HG03135 (cell line): ENCODE measurements around the gene SRBD1.

ENCODE experiments used
- ATAC-seq: cut with Tn5 transposase; IDR thresholded peaks from one replicate; pipeline ENCODE4 v1.9.1; 2021; ENCODE audit warnings: mild to moderate bottlenecking, moderate library complexity; ENCODE audit not compliant: unreplicated experiment

SRBD1 gene

DNA sequence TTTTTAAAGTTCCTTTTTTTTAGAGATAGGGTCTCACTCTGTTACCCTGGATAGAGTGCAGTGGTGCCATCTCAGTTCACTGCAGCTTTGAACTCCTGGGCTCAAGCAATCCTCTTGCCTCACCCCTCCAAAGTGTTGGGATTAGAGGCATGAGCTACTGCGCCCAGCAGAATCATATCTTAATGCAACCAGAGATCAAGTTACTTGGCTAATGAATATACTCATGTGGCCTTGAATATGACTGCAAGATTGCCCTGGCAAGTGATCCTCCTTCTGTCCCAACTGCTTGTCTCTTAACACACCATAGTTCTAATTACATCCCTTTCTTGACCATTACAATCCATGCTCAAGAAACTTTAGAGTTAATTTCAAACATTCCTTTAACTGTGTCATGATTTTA, 133.5 kb downstream of the SRBD1 start:
- ATAC-seq: no peak

DNA sequence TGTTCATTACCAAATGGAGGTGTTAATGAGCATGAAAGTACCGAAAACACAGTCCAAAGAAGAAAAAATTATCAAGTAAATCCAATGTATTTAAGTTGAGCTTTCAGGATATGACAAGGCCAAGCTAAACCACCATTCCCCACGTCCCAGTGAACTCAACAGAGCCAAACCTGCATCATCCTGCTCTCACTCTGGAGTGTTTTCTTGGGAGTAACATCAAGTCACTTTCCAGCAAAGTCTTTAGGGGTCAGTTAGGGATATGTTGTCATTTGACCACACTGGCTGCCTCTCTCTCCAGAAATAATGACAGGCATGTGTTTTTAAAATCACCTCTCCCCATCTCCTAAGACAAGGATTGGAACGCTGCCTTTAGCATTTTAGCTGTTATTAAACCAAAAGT, 140.5 kb downstream of the SRBD1 start:
- no peak for ATAC-seq

DNA sequence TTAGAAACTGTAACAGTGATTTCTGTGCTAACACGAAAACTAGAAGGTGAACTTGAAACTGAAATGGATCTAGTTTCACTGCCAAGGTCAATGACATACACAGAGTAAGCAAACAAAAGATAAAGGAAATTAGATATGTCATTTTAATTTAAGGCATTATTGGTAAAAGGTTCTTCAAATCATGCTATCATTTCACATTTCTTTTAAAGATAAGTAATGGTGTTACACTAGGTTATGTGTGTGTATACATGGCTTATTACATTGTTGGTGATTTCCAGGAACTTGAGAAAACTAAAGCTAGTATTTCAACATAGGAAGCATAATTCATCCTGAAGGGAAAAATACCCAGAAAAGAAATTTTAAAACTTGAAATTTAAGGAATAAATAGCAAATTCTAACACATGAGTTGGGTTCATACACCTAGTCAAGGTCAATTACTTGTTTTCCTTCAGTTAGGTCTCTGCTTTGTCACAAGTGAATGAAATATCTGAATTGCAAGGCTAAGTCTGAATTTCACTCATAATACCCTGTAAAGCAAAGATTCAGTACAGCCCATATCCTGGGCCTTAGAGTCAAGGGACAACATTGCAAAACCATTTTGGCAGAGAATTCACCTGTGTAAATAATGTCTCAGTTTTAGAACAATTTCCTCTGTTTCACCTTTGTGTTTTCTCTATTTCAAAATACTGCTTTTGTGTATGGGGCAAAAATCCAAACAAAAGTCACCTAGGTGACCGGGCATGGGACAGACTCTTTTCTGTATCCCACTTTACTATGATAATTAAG, 141.6 kb downstream of the SRBD1 start:
- ATAC-seq: peak; percentile 59

DNA sequence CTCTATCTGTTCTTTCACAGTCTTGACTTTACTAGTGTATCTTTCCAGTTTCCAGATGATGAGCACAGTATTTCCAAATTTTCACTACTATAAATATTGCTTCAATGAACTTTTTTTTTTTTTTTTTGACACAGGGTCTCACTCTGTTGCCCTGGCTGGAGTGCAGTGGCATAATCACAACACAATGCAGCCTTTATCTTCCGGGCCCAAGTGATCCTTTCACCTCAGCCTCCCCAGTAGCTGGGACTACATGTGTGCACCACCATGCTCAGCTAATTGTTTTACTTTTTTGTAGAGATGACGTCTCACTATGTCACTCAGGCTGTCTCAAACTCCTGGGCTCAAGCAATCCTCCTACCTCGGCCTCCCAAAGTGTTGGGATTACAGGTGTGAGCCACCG, 142.8 kb downstream of the SRBD1 start:
- no peak for ATAC-seq

DNA sequence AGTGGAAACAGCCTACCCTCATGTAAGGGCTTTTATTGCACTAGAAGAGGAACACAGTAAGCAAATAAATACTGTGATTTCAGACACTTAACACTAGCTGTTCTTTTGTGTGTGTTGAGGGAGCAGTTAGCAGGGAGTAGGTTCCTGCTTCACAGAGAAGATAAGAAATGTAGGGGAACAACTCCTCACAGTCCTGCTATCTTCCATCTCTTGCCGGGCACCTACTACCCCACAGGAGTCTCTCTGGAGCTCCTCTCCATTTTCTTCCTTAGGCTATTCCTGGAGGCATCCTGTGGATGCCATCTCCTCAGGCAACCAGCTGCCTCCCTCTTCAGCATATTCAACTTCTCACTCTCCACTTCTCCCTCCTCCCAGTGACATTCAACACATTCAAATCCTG, 145.0 kb downstream of the SRBD1 start:
- ATAC-seq: no peak

DNA sequence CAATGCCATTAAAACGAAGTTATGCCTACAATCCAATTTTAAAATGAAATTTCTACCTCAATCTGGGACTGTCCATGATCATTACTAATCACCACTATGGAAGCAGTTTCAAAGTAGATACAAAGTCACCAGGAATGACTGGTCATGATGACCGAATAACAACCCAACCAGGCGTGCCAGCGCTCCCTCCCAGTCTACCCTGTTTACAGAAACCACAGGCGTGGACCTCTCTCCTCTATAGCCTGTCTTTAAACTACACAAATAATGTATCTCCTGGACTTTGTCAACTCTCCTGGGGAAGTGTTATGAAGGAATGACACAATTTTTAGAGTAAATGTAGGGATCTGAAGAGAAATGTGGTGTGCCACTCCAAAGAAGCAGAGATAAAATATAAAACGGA, 150.2 kb downstream of the SRBD1 start:
- ATAC-seq: no peak

DNA sequence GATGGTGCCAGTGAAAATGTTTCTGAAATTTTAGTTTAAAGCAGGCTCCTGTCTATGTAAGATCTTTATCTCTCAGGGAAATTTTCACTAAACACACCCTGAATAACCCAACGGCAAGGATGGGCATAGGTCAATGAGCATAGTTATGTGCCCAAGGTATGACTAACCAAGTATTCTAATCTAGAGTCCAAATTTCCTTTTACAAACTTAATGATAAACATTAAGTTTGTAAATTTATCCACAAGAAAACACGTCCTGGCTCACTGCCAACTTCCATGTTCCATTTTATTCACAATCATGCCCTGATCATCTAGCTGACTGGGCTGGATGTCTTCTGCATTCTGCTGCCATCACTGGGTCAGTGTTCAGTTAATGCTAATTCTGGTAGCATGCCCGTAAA, 151.2 kb downstream of the SRBD1 start:
- no peak for ATAC-seq

DNA sequence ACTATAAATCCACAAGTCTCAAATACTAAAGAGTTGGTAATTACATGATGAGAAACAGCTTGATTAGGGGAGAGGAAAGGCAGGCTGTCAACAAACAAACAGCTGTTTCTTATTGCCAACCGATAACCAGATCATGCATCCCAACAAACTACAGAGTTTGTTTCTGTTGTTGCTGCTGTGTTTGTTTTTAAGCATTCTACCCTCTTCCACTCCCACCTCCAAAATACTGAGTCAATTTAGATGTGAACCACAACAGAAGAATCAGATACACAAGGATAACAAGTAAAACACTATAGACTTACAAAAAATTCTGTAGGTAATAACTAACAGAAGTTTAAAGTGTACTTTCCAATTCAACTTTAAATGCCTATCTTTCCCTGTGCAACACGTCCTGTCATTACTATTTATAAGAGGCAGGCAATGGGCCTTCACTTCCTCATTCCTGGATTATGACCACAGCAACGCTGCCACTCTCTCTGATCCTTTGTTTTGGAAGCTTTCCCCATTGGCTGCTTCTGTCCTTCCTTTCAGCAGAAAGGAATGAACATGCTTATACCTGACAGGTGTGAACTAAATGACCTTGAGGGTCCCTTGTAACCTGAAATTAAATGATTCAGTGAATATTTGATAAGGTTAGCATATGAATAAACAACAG, 152.0 kb downstream of the SRBD1 start:
- no peak for ATAC-seq

DNA sequence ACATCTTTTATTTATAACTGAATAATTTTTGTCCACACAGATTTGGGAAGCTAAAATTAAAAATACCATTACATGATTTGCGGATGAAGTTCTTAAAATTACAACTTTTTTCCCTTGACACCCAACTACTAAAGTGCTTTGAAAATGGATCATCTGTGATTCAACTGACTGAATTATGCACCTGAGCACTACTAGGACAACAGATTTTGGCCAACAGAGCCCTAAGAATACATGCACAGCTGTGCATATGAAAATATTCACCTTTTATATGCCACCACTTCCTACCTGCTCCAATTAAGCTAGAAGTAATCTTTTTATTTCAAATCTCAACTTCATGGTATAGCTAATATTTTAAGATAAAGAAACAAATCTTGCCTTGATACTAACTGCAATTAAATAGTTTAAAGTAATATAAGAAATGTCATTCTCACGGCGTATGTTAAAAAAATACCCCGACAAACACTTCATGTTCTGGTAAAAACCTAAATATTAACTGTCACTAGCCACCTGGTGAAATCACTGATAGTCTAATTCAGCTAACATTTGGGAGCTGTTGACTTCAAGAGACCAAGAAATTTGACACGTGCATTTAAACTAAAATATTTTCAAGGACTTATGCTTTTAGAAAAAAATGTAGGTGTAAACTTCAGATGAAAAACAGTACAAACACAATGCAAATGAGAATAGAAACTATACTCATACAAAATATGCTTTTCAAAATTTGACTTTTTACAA, 153.7 kb downstream of the SRBD1 start:
- ATAC-seq: no peak

DNA sequence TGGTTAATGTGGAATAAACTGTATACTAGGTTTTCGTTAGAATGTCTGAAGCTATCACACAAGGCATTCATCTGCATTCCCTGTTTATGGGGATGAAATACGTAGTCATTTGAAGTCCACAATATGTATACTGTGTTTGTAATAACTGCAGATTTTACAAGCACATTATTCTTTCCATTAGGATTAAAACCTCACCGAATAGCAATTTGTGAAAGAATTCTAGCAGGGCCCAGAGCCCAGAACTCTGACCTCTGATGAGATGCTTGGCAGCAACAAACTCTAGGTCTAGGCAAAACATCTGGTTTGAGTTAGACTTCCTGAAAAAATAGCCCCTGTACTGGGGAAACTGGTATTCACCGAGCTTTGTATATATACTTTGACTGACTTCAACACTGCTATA, 158.2 kb downstream of the SRBD1 start:
- ATAC-seq: no peak

DNA sequence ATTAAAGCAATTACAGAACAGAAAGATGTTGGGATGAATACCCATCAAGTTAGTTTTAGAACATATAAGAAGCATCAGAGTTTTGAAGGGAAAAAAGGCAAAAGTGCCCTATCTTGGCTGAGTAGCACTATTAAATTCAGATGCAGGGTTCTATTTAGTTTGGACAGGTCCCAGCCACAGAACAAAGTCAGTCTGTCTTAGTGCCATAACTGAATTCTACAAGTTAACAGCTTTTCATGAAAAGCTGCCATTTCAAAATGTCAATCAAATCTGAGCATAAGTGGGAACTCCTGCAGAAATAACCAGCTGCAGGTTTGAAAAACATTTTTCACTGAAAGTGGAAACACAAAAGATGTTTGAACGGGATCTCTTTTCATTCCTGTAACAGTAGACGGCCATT, 160.4 kb downstream of the SRBD1 start:
- ATAC-seq: no peak

DNA sequence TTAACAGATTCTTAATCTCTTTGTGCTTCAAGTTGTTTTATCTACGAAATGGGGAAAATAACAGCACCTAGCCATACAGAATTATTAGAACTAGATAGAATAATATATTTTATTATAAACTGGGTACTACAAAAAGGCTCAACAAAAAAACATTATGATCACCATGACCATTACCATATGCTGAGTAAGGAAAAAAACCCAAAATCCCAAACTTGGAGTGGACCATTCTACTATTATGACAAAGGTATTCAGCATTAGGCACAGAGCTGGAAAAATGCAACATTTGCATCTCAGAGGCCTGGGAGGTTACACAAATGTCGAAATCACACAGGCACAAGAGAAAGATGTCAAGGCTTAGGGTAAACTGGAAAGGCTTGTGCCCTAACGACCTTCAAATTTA, 162.8 kb downstream of the SRBD1 start:
- ATAC-seq: no peak

DNA sequence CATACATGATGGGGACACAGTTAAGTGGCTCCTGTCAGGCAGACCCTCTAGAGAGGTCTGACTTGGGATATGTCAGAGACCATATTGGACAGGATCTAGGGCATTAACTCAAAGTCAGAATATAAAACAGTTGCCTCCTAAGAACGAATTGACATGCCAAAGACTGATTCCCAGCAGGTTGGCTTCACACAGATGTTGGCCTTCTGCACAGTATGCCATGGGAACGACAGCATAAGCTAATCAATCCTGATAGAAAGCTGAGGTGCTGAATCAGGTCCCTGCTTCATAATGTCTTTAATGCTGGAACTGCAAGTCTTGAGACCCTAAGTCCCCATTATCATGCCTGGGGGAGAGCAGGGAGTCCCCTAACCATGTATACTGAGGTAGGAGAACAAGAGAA, 165.1 kb downstream of the SRBD1 start:
- ATAC-seq: no peak

DNA sequence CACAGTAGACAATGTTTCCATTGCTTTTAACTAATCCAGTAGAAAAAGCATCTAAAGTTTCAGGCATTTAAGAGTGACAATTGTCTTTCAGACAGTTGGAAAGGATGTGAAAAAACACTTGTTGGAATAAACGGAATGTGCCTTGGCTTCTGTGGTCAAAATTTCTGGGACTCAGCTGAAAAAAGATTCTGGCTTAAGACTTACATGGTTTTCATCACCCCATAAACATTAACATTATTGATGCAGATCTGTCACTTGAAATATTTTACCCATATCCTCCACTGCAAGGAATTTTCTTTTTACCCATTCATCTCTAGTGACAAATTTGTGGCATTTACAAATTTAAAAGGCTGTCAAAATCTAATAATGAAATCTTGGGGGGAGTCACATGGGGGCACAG, 166.0 kb downstream of the SRBD1 start:
- ATAC-seq: no peak

DNA sequence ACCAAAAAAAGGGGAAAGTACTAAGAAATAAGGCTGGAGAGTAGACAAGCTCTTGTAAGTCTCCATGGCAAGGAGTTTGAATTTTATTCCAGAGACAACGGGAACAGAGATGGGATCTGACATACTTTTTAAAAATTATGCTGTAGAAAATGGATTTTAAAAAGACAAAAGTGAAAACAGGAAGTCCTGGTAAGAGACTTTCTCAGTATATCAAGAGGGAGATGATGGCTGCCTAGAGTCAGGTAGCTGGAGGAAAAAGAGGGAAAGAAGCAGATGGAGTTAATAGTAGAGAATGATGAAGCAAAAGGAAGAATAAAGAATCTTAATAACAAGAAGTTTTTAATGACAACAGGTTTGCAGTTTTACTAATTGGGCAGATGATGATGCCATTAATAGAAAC, 168.1 kb downstream of the SRBD1 start:
- ATAC-seq: no peak

DNA sequence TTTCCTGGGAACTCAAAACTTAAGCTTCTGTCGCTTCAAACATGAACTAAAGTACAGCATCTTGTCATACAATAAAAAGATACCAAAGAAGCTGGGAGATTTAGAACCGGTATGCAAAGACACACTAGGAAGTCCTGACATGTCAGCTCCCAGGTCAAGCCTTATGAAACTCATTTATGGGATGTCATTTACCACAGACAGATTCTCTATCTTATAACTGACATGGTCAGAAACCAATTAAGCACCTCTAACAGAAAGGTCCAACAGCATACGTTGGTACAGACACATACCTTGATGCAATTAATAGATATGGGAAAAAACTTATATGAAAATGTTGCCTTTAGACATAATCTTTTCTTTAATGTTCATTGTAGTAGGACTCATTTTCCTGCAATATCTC, 169.0 kb downstream of the SRBD1 start:
- no peak for ATAC-seq

DNA sequence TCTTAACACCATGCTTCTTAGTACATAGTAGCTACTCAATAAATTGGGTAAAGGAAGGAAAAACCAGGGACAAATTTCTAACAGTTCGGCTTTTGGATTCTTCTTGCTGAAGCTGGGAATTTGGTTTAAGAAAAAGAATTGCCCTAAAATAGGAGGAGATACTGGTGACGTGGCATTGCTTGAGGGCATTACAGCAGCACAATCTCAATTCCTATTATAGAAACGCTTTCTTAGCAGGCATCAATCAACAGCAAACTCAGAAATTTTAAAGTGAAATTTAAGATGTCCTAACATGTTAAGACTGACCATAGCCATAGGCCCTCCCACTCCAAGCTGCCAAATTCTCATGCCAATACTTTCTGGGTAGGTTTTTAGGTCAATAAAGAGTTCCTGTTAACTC, 169.5 kb downstream of the SRBD1 start:
- no peak for ATAC-seq

DNA sequence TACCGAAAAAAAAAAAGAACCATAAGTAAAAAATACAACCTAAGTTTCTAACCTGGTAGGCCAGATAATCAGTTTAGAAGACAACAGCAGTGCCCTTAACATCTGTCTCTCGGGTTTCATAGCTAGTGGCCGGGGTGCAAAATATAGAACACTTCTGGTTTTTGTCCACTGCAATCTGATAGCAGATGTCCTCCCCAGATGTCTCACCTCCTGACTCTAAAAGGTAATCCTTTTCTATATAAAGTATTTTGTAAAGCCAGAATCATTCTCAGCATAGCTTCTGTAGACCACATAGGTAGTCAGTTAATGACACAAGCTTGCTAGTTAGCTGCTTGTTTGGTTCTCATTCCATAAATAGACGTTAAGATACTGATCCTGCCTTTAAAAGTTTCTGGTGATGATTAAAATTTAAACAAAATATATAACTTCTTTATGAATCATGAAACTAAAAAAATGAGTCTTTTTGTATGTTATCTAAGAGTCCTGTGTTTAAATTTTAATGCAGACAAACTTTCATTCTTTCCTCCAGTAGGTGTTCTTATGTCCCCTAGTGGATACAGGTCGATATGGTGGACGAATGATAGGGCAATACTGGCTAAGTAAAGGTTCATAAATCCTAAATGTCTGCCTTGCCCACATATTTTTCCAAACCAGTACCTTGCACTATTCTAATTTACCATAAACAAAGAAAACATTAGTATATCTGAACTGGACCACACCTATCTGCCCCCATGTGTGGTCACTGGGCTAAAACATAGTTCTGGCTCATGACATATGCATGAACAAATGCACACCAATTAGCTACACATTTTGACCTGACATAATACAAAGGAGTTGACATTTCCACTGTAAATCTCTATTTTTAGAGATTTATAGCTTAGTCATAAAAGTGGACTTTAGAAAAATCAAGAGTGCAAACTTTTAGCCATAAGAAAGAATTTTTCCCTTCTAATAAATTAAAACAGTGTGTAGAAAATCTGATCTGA, 171.0 kb downstream of the SRBD1 start:
- ATAC-seq: no peak

DNA sequence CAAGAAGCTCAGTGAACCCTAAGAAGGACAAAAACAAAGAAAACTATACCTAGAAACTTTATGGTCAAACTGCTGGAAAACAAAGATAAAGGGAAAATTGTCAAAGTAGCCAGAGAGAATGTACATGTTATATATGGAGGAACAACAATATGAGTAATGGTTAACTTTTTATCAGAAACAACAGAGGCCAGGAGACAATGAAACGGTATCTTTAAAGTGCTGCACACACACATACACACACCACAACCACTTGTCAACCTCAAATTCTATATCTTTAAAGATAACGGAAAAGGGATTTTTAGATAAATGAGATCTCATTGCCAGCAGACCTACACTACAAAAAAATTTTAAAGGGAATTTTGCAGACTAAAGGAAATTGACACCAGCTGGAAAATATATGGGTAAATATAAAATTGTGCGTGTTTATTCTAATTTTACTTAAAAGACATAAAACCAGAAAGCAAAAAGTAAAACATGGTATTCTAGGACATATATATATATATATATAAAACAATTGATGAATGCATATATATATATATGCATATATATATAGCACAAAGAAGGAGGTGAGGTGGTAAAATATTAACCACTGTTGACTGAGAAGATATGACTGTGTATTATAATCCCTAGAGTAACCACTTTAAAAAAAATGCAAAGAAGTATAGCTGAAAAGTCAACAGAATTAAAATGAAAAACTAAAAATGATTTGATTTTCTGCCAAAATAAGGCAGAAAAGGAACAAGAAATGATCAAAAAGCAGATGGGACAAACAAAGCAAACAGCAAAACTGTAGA, 172.0 kb downstream of the SRBD1 start:
- peak; percentile 48 for ATAC-seq

DNA sequence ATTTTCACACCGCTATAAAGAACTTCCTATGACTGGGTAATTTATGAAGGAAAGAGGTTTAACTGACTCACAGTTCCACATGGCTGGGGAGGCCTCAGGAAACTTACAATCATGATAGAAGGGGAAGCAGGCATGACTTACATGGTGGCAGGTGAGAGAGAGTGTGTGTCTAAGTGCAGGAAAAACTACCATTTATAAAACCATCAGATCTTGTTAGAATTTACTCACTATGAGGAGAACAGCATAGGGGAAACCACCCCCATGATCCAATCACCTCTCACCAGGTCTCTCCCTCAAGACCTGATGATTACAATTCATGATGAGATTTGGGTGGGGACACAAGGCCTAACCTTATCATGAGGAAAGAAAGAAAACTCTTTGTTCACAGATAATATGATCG, 174.6 kb downstream of the SRBD1 start:
- no peak for ATAC-seq
